Liver (tissue), 3 donors: ENCODE measurements around the gene SH2D6.

Experiments used
- EGR1 ChIP-seq, 2 donors: IDR thresholded peaks; 2 replicates each; pipeline ENCODE4 v1.6.1; 2016 to 2018; ENCODE audit warnings: antibody characterized with exemption in 2 of 2, low read depth in 2 of 2
- GABPA ChIP-seq, 2 donors: IDR thresholded peaks in 1 of 2; conservative IDR thresholded peaks in 1 of 2; 2 replicates each; pipeline ENCODE4 v1.6.1; 2016; ENCODE audit warnings: antibody characterized with exemption in 2 of 2, mild to moderate bottlenecking in 1 of 2, moderate library complexity in 1 of 2
- RAD21 ChIP-seq, 2 donors: IDR thresholded peaks; 2 replicates each; pipeline ENCODE4 v1.6.1; 2016; ENCODE audit warnings: antibody characterized with exemption in 2 of 2, mild to moderate bottlenecking in 2 of 2
- TAF1 ChIP-seq: conservative IDR thresholded peaks from 2 replicates; pipeline ENCODE4 v1.6.1; 2016; ENCODE audit warnings: antibody characterized with exemption, mild to moderate bottlenecking
- YY1 ChIP-seq: IDR thresholded peaks from 2 replicates; pipeline ENCODE4 v1.6.1; 2016; ENCODE audit warnings: antibody characterized with exemption, mild to moderate bottlenecking
- TF ChIP-seq, protein P1 (sequence below): fragments of 150-350 bp; IDR thresholded peaks from 2 replicates; pipeline ENCODE4 v1.5.1; 2017; ENCODE audit warnings: improper control_type of control experiment, low read depth, low read length; ENCODE audit not compliant: missing input control
- TF ChIP-seq, protein P2 (sequence below): IDR thresholded peaks from 2 replicates; pipeline ENCODE4 v1.6.1; 2016; ENCODE audit warnings: antibody characterized with exemption
- TF ChIP-seq, protein P3 (sequence below): IDR thresholded peaks from 2 replicates; pipeline ENCODE4 v1.6.1; 2016; ENCODE audit warnings: antibody characterized with exemption, mild to moderate bottlenecking
- donor health status: healthy.
- donor health status: healthy.

DNA sequence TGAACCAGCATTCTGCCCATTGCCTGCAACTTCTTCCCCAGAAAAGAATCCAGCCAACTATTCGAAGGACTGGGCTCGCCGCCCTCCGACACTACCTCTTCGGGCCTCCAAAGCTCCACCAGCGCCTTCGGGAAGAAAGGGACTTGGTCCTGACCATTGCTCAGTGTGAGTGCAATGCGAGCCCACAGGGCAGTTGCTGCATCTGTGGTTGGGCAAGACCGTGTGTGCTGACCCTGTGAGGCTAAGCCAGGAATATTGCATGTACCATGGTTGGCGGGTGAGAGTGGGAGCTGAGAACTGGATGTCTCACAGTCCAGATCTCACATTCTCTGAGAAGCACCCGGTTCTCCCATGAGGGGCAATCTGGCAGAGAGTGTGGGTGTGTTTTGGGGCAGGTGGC is 47.5 kb upstream of the SH2D6 start:
- TF ChIP-seq, protein P1, sequence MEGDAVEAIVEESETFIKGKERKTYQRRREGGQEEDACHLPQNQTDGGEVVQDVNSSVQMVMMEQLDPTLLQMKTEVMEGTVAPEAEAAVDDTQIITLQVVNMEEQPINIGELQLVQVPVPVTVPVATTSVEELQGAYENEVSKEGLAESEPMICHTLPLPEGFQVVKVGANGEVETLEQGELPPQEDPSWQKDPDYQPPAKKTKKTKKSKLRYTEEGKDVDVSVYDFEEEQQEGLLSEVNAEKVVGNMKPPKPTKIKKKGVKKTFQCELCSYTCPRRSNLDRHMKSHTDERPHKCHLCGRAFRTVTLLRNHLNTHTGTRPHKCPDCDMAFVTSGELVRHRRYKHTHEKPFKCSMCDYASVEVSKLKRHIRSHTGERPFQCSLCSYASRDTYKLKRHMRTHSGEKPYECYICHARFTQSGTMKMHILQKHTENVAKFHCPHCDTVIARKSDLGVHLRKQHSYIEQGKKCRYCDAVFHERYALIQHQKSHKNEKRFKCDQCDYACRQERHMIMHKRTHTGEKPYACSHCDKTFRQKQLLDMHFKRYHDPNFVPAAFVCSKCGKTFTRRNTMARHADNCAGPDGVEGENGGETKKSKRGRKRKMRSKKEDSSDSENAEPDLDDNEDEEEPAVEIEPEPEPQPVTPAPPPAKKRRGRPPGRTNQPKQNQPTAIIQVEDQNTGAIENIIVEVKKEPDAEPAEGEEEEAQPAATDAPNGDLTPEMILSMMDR = no peak
- TF ChIP-seq RAD21 (IDR thresholded peaks at IDR 0.05) (no peak), TAF1 (no peak), EGR1 (IDR thresholded peaks at IDR 0.05; ENCODE audit: low read depth in 2 of 2) (no peak), YY1 (no peak), GABPA (IDR thresholded peaks at IDR 0.05 in 1 of 2, conservative IDR thresholded peaks at IDR 0.05 in 1 of 2) (no peak)
- TF ChIP-seq, protein P2, sequence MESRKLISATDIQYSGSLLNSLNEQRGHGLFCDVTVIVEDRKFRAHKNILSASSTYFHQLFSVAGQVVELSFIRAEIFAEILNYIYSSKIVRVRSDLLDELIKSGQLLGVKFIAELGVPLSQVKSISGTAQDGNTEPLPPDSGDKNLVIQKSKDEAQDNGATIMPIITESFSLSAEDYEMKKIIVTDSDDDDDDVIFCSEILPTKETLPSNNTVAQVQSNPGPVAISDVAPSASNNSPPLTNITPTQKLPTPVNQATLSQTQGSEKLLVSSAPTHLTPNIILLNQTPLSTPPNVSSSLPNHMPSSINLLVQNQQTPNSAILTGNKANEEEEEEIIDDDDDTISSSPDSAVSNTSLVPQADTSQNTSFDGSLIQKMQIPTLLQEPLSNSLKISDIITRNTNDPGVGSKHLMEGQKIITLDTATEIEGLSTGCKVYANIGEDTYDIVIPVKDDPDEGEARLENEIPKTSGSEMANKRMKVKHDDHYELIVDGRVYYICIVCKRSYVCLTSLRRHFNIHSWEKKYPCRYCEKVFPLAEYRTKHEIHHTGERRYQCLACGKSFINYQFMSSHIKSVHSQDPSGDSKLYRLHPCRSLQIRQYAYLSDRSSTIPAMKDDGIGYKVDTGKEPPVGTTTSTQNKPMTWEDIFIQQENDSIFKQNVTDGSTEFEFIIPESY = no peak
- TF ChIP-seq, protein P3, sequence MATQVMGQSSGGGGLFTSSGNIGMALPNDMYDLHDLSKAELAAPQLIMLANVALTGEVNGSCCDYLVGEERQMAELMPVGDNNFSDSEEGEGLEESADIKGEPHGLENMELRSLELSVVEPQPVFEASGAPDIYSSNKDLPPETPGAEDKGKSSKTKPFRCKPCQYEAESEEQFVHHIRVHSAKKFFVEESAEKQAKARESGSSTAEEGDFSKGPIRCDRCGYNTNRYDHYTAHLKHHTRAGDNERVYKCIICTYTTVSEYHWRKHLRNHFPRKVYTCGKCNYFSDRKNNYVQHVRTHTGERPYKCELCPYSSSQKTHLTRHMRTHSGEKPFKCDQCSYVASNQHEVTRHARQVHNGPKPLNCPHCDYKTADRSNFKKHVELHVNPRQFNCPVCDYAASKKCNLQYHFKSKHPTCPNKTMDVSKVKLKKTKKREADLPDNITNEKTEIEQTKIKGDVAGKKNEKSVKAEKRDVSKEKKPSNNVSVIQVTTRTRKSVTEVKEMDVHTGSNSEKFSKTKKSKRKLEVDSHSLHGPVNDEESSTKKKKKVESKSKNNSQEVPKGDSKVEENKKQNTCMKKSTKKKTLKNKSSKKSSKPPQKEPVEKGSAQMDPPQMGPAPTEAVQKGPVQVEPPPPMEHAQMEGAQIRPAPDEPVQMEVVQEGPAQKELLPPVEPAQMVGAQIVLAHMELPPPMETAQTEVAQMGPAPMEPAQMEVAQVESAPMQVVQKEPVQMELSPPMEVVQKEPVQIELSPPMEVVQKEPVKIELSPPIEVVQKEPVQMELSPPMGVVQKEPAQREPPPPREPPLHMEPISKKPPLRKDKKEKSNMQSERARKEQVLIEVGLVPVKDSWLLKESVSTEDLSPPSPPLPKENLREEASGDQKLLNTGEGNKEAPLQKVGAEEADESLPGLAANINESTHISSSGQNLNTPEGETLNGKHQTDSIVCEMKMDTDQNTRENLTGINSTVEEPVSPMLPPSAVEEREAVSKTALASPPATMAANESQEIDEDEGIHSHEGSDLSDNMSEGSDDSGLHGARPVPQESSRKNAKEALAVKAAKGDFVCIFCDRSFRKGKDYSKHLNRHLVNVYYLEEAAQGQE = no peak
